Nephron progenitor cell (in vitro differentiated cells): ENCODE data around the gene NKX6-2.

ENCODE experiments used
- DNase-seq: peaks from one replicate; pipeline ENCODE4 v3.0.0; 2021
- H3K27ac Mint-ChIP-seq: 2 replicates; pipeline ENCODE4 v1.8.0; 2021; ENCODE audit warnings: mild to moderate bottlenecking, moderate library complexity, mixed read lengths
- H3K27me3 Mint-ChIP-seq: 2 replicates; pipeline ENCODE4 v1.8.0; 2021; ENCODE audit warnings: mild to moderate bottlenecking, low read depth, mixed read lengths; ENCODE audit not compliant: poor library complexity
- H3K36me3 Mint-ChIP-seq: 2 replicates; pipeline ENCODE4 v1.8.0; 2021; ENCODE audit warnings: low read depth, mixed read lengths
- H3K4me1 Mint-ChIP-seq: 2 replicates; pipeline ENCODE4 v1.8.0; 2021; ENCODE audit warnings: mixed read lengths
- H3K4me3 Mint-ChIP-seq: 2 replicates; pipeline ENCODE4 v1.8.0; 2021; ENCODE audit warnings: mild to moderate bottlenecking, moderate library complexity, mixed read lengths
- H3K9me3 Mint-ChIP-seq: 2 replicates; pipeline ENCODE4 v1.8.0; 2021; ENCODE audit warnings: mild to moderate bottlenecking, moderate library complexity, mixed read lengths
- CTCF ChIP-seq: fragments of 200-600 bp; sonication (generic); IDR thresholded peaks from 2 replicates; pipeline ENCODE4 v1.5.0; 2021; ENCODE audit warnings: antibody characterized with exemption

Gene NKX6-2

GRCh38 chr10:132790934-132791829 is 5.2 kb upstream of the NKX6-2 start:
- no peaks in the 10 kb centered on the region for H3K9me3 Mint-ChIP-seq
- H3K27ac Mint-ChIP-seq = no peak overlapping the region
- H3K4me3 Mint-ChIP-seq = no peak overlapping the region
- H3K4me1 Mint-ChIP-seq = no peaks in the 10 kb centered on the region
- TF ChIP-seq CTCF = no peak
- no peak for DNase-seq
- H3K36me3 Mint-ChIP-seq = no peaks in the 10 kb centered on the region
- H3K27me3 Mint-ChIP-seq = peaks cover 69% of the 10 kb centered on the region

GRCh38 chr10:132790470-132790869 is 4.5 kb upstream of the NKX6-2 start:
- Mint-ChIP-seq H3K27me3 (peaks cover 64% of the 10 kb centered on the region), H3K9me3 (no peaks in the 10 kb centered on the region), H3K4me1 (no peaks in the 10 kb centered on the region), H3K36me3 (no peaks in the 10 kb centered on the region), H3K27ac (no peak overlapping the region), H3K4me3 (no peak overlapping the region)
- no peak for DNase-seq
- TF ChIP-seq CTCF = no peak

- TF ChIP-seq CTCF = no peak
- Mint-ChIP-seq H3K4me3 (no peak overlapping the region), H3K4me1 (no peaks in the 10 kb centered on the region), H3K36me3 (no peaks in the 10 kb centered on the region), H3K27me3 (peaks cover 70% of the 10 kb centered on the region), H3K9me3 (no peaks in the 10 kb centered on the region), H3K27ac (no peak overlapping the region)
- no peak for DNase-seq
Observed at GRCh38 chr10:132789659-132790148, 3.8 kb upstream of the NKX6-2 start.

GRCh38 chr10:132788831-132789219 is 2.9 kb upstream of the NKX6-2 start:
- Mint-ChIP-seq H3K4me3 (no peak overlapping the region), H3K27me3 (peaks cover 78% of the 10 kb centered on the region), H3K4me1 (peaks cover 4% of the 10 kb centered on the region), H3K9me3 (no peaks in the 10 kb centered on the region), H3K27ac (no peak overlapping the region), H3K36me3 (no peaks in the 10 kb centered on the region)
- DNase-seq = peak; percentile 61
- TF ChIP-seq CTCF = no peak

- Mint-ChIP-seq H3K9me3 (no peaks in the 10 kb centered on the region), H3K4me3 (no peak overlapping the region), H3K27ac (no peak overlapping the region), H3K4me1 (peaks cover 10% of the 10 kb centered on the region), H3K27me3 (peaks cover 83% of the 10 kb centered on the region), H3K36me3 (peaks cover under 1% of the 10 kb centered on the region)
- peak; percentile 55 for DNase-seq
- no peak for TF ChIP-seq CTCF
Observed at GRCh38 chr10:132788180-132788830, 2.4 kb upstream of the NKX6-2 start.
